Fibroblast of pulmonary artery (primary cell): ENCODE data around the gene LYRM2.

Source experiments
- DNase-seq: peaks from one replicate; pipeline ENCODE4 v3.0.0-alpha.2; 2010; ENCODE audit warnings: low read depth
- H3K4me3 ChIP-seq: replicated peaks from 2 replicates; pipeline ENCODE4 v1.5.1; 2011; ENCODE audit warnings: low read depth, mild to moderate bottlenecking, control low read depth, low read length, moderate library complexity
- CTCF ChIP-seq: IDR thresholded peaks from 2 replicates; pipeline ENCODE4 v1.5.1; 2011; ENCODE audit warnings: mild to moderate bottlenecking, control low read depth, low read length, inconsistent platforms; ENCODE audit errors: missing control alignments

Gene LYRM2

GRCh38 chr6:89585154-89585553 is 53.4 kb downstream of the LYRM2 start:
- TF ChIP-seq CTCF, result no peak
- peak; percentile 13 for DNase-seq
- no peak overlapping the region for H3K4me3 ChIP-seq

GRCh38 chr6:89584539-89584938 is 54.0 kb downstream of the LYRM2 start:
- TF ChIP-seq CTCF, result no peak
- no peak overlapping the region for H3K4me3 ChIP-seq
- DNase-seq, result no peak

- no peak for TF ChIP-seq CTCF
- H3K4me3 ChIP-seq, result no peak overlapping the region
- DNase-seq, result no peak
Observed at GRCh38 chr6:89583559-89583958, 55.0 kb downstream of the LYRM2 start.

- TF ChIP-seq CTCF, result no peak
Observed at GRCh38 chr6:89582669-89583325, 55.8 kb downstream of the LYRM2 start.

GRCh38 chr6:89581689-89582088 is 56.9 kb downstream of the LYRM2 start:
- TF ChIP-seq CTCF, result no peak
- DNase-seq, result no peak
- no peak overlapping the region for H3K4me3 ChIP-seq

More at GRCh38 chr6:89582669-89583325, 55.8 kb downstream of the LYRM2 start:
- H3K4me3 ChIP-seq, result no peak overlapping the region
- DNase-seq, result no peak

GRCh38 chr6:89580997-89581666 is 57.4 kb downstream of the LYRM2 start:
- no peak for TF ChIP-seq CTCF
- DNase-seq, result no peak
- H3K4me3 ChIP-seq, result no peak overlapping the region

GRCh38 chr6:89575562-89575960 is 63.0 kb downstream of the LYRM2 start:
- no peak overlapping the region for H3K4me3 ChIP-seq
- no peak for TF ChIP-seq CTCF
- no peak for DNase-seq
